HepG2 (cell line): ENCODE data around the gene GIMD1. TPM values are rescaled to one million over a fixed set of nuclear protein-coding genes. Genes with fewer than 3 reads are reported as not detected.

Experiments used
- ATAC-seq: fragments of 200-7000 bp; cut with Tn5 transposase; 3 replicates; pipeline ENCODE4 v1.9.1; 2020; ENCODE audit warnings: mild to moderate bottlenecking, moderate library complexity
- BruUV-seq: library from RNA; stranded (reverse); fragments of 400-500 nt; replicated peaks from 2 replicates; lab custom pipeline; 2021; lab: Mats Ljungman, UMichigan
- CTCF ChIA-PET: fragments of 300-600 bp; formaldehyde crosslinking; extraction: SDS; loops from one replicate; lab custom pipeline; 2021; ENCODE audit warnings: low total read pairs, inconsistent platforms, low intra/inter-chr PET ratio; lab: Yijun Ruan, JAX
- POLR2A ChIA-PET: fragments of 350-600 bp; sonication (Branson Sonifier 250); formaldehyde crosslinking; loops from one replicate; lab custom pipeline; 2020; ENCODE audit warnings: antibody characterized with exemption, inconsistent platforms; lab: Yijun Ruan, JAX
- DNase-seq: peaks from one replicate; pipeline ENCODE4 v3.0.0-alpha.2; 2015; ENCODE audit warnings: low spot score
- FAIRE-seq: peaks from 3 replicates; lab custom pipeline; 2011; peaks lifted over from hg19 to GRCh38; lab: Jason Lieb, UNC
- H2AFZ ChIP-seq: one replicate; pipeline ENCODE4 v1.6.1; 2011; ENCODE audit warnings: low read length, inconsistent platforms
- H3K27ac ChIP-seq: fragments of 300-600 bp; 3 replicates; pipeline ENCODE4 v1.8.0; 2011; ENCODE audit warnings: mixed run types, mild to moderate bottlenecking, mixed read lengths, low read length, inconsistent platforms; ENCODE audit not compliant: insufficient read depth; ENCODE audit errors: extremely low read length
- H3K27me3 ChIP-seq, 2 experiments: fragments of 200-600 bp in 1 of 2; 2 replicates in 1 of 2; 3 replicates in 1 of 2; pipeline versions ENCODE4 v1.6.0 to v1.8.0; 2011; ENCODE audit warnings: low read length in 2 of 2, mild to moderate bottlenecking in 2 of 2, moderate library complexity in 2 of 2, inconsistent platforms in 1 of 2; ENCODE audit not compliant: insufficient read depth in 2 of 2, control insufficient read depth in 1 of 2
- H3K36me3 ChIP-seq, 2 experiments: fragments of 200-600 bp in 1 of 2; replicated peaks in 1 of 2; 2 replicates in 1 of 2; 3 replicates in 1 of 2; pipeline versions ENCODE4 v1.5.1 to v1.8.0; 2011; ENCODE audit warnings: low read length in 2 of 2, inconsistent platforms in 1 of 2; ENCODE audit not compliant: insufficient read depth in 2 of 2, control insufficient read depth in 1 of 2
- H3K4me1 ChIP-seq: 2 replicates; pipeline ENCODE4 v1.5.1; 2012; ENCODE audit warnings: low read length, inconsistent platforms; ENCODE audit not compliant: insufficient read depth
- H3K4me2 ChIP-seq: 2 replicates; pipeline ENCODE4 v1.6.0; 2011; ENCODE audit warnings: low read depth, low read length, inconsistent platforms
- H3K4me3 ChIP-seq, 3 experiments: fragments of 200-600 bp in 1 of 3; sonication (generic), shearing (Covaris generic) in 1 of 3; replicated peaks in 1 of 3; 2 replicates each; pipeline ENCODE4 v1.5.1; 2011 to 2016; ENCODE audit warnings: low read length in 3 of 3, inconsistent platforms in 2 of 3, low read depth in 2 of 3, mild to moderate bottlenecking in 2 of 3, control low read depth in 1 of 3, mixed read lengths in 1 of 3; ENCODE audit not compliant: insufficient read depth in 1 of 3
- H3K79me2 ChIP-seq: one replicate; pipeline ENCODE4 v1.6.1; 2011; ENCODE audit warnings: low read length, inconsistent platforms; ENCODE audit not compliant: insufficient read depth
- H3K9ac ChIP-seq: 2 replicates; pipeline ENCODE4 v1.6.0; 2011; ENCODE audit warnings: mild to moderate bottlenecking, low read depth, low read length, inconsistent platforms; ENCODE audit not compliant: insufficient read depth
- H3K9me3 ChIP-seq: 2 replicates; pipeline ENCODE4 v1.5.1; 2012; ENCODE audit warnings: mild to moderate bottlenecking, low read length
- H4K20me1 ChIP-seq: 2 replicates; pipeline ENCODE4 v1.6.0; 2011; ENCODE audit warnings: inconsistent platforms, mild to moderate bottlenecking, low read length, moderate library complexity; ENCODE audit not compliant: insufficient read depth
- FOSL1 ChIP-seq: sonication (generic); formaldehyde crosslinking; IDR thresholded peaks from 2 replicates; pipeline ENCODE4 v1.9.0; 2021; ENCODE audit warnings: missing genetic modification reagents, borderline replicate concordance
- GATAD2A ChIP-seq: IDR thresholded peaks from 2 replicates; pipeline ENCODE4 v1.6.1; 2016
- MED8 ChIP-seq: sonication (generic); formaldehyde crosslinking; IDR thresholded peaks from 2 replicates; pipeline ENCODE4 v1.8.1; 2023; ENCODE audit warnings: mild to moderate bottlenecking, missing genetic modification reagents; ENCODE audit not compliant: insufficient replicate concordance
- SMC3 ChIP-seq: IDR thresholded peaks from 2 replicates; pipeline ENCODE4 v1.6.1; 2011; ENCODE audit warnings: low read length, improper control_type of control experiment
- SP140L ChIP-seq: sonication (generic); formaldehyde crosslinking; IDR thresholded peaks from 2 replicates; pipeline ENCODE4 v1.4.0; 2020; ENCODE audit warnings: missing genetic modification reagents, borderline replicate concordance
- STAG1 ChIP-seq: sonication (generic); formaldehyde crosslinking; IDR thresholded peaks from 2 replicates; pipeline ENCODE4 v1.4.0; 2020; ENCODE audit warnings: missing genetic modification reagents
- ZNF746 ChIP-seq: sonication (generic); formaldehyde crosslinking; IDR thresholded peaks from 2 replicates; pipeline ENCODE4 v1.8.0; 2022; ENCODE audit warnings: mild to moderate bottlenecking, missing genetic modification reagents
- WGBS: methylation state at CpG from one replicate; pipeline ENCODE4 v1.1.6; 2017; ENCODE audit warnings: low lambda C conversion rate; 5-methylcytosine and 5-hydroxymethylcytosine counted together
- in situ Hi-C: cut with HindIII; loops from 2 replicates; pipeline ENCODE4 v1.10.0; 2017; ENCODE audit warnings: low pct_unique_long_range_greater_than_20kb; ENCODE audit not compliant: extremely low pct_ligation_motif_present
- intact Hi-C: fragments of 100-400 bp; cut with micrococcal nuclease; formaldehyde crosslinking; loops from one replicate; pipeline ENCODE4 v1.10.0; 2022; ENCODE audit not compliant: unreplicated experiment
- polyA plus RNA-seq, 8 experiments: library from polyadenylated mRNA; depleted of rRNA in 3 of 8; stranded (reverse) in 7 of 8; unstranded in 1 of 8; fragments of >200 nt; fragmentation: Illumina TruSeq in 4 of 8; extraction: Trizol in 4 of 8; gene quantifications; 2 replicates each; pipeline versions ENCODE4 v1.2.1 to v1.2.3, GENCODE V29; 2011 to 2016; ENCODE audit warnings: low read depth in 4 of 8, missing spikeins in 1 of 8, mixed read lengths in 1 of 8; ENCODE audit not compliant: insufficient read depth in 1 of 8
- total RNA-seq, 5 experiments: library from RNA; depleted of rRNA; stranded (reverse); fragments of >200 nt; fragmentation: Illumina TruSeq; extraction: Trizol; gene quantifications; 2 replicates each; pipeline ENCODE4 v1.2.3, GENCODE V29; 2016; ENCODE audit warnings: low read depth in 1 of 5
- TF ChIP-seq, protein P1 (sequence below): sonication (generic); formaldehyde crosslinking; IDR thresholded peaks from 2 replicates; pipeline ENCODE4 v1.5.0; 2020; ENCODE audit warnings: mild to moderate bottlenecking, missing genetic modification reagents, moderate library complexity

The GIMD1 gene
- total and polyA plus RNA-seq, 2 of the 13 experiments (the other 11 are each of a cell fraction or from before 2014, with no cell fraction given): not detected

DNA sequence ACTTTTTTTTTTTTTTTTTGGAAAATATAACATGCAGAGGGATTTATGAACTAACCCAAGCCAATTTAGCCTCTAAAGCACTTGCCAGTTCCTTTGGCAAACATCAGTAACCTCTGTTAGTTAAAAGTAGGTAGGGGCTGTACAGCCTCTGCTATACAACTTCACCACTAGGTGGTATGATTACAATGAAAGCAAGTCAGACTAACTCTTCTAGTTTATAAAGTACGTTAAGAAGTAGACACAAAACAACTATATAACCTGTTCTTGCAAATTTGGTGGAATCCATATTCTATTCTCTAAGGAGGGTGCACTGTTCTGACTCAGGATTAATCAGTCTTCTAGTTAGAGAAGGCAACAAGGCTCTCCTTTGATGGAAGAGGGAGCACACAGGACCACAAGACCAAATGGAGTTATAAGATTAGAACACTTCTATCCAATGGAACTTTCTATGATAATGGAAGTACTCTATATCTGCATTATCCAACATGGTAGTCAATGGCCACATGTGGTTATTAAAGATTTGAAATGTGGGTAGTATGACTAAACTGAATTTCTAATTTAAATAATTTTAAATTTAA, 39.4 kb downstream of the GIMD1 start:
- no peaks in the 10 kb centered on the region for H3K9me3 ChIP-seq
- peaks cover 7 to 53% of the 10 kb centered on the region in 2 experiments; a peak in 4 of 5 replicates for H3K36me3 ChIP-seq
- peaks cover 3% of the 10 kb centered on the region for H3K79me2 ChIP-seq
- no peak overlapping the region for H3K4me3 ChIP-seq
- H3K27me3 ChIP-seq: no peaks in the 10 kb centered on the region
- H3K27ac ChIP-seq: peak overlapping the region; percentile 26
- intact Hi-C loops: loop anchor here (2.0 to 5.0 kb wide), 3 partner anchors 62 to 568 kb away; no protein-coding TSS in a partner anchor
- WGBS: 43% methylated on average over 1 of the region's 1 CpG
- FAIRE-seq: peak; percentile 68
- no peak overlapping the region for H2AFZ ChIP-seq
- peak; percentile 57 for DNase-seq
- in situ Hi-C loops: no loop called here
- POLR2A ChIA-PET: interaction anchor here (0.7 to 1.4 kb wide), 5 partner anchors 9 to 65 kb away, joined by 3 to 6 read pairs (median 4); no protein-coding TSS in a partner anchor
- H3K9ac ChIP-seq: no peak overlapping the region
- CTCF ChIA-PET: interaction anchor here (0.6 to 0.9 kb wide), 3 partner anchors 40 to 172 kb away, joined by 3 to 5 read pairs (median 4); no protein-coding TSS in a partner anchor
- peaks cover 23% of the 10 kb centered on the region for H3K4me1 ChIP-seq
- ATAC-seq: peak; percentile 97
- no peak for TF ChIP-seq FOSL1
- TF ChIP-seq STAG1 (CRISPR knock-in tag): peak; percentile 48
- no peak for TF ChIP-seq ZNF746 (CRISPR knock-in tag)
- TF ChIP-seq SP140L (CRISPR knock-in tag): 0 out of 2 replicates have a peak, but pooled peaks have one; percentile 38
- peak; percentile 43; the same call in 1 of the 2 replicates for TF ChIP-seq SMC3
- TF ChIP-seq, protein P1, sequence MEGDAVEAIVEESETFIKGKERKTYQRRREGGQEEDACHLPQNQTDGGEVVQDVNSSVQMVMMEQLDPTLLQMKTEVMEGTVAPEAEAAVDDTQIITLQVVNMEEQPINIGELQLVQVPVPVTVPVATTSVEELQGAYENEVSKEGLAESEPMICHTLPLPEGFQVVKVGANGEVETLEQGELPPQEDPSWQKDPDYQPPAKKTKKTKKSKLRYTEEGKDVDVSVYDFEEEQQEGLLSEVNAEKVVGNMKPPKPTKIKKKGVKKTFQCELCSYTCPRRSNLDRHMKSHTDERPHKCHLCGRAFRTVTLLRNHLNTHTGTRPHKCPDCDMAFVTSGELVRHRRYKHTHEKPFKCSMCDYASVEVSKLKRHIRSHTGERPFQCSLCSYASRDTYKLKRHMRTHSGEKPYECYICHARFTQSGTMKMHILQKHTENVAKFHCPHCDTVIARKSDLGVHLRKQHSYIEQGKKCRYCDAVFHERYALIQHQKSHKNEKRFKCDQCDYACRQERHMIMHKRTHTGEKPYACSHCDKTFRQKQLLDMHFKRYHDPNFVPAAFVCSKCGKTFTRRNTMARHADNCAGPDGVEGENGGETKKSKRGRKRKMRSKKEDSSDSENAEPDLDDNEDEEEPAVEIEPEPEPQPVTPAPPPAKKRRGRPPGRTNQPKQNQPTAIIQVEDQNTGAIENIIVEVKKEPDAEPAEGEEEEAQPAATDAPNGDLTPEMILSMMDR (CRISPR knock-in tag): peak; percentile 69
- 0 out of 2 replicates have a peak, but pooled peaks have one; percentile 44 for TF ChIP-seq GATAD2A (CRISPR knock-in tag)
- no peak for TF ChIP-seq MED8 (CRISPR knock-in tag)
- no TSS peak for BruUV-seq
- H4K20me1 ChIP-seq: no peaks in the 10 kb centered on the region
- no peak overlapping the region for H3K4me2 ChIP-seq
